ENCODE measurements around the gene MRPS22. TPM values are rescaled to one million over a fixed set of nuclear protein-coding genes. Genes with fewer than 3 reads are reported as not detected.
A peak's percentile ranks its signal among the peaks of the same experiment; 100 is the strongest.

The MRPS22 gene
- total and polyA plus RNA-seq, 9 of the 15 experiments (the other 6 are each of a cell fraction or from before 2014, with no cell fraction given), result 148 to 397 (median 229) TPM

- TF ChIP-seq FOXP4 (CRISPR knock-in tag; IDR thresholded peaks at IDR 0.05; ENCODE audit: borderline replicate concordance), result no peak
- peak in 1 of 2 experiments; percentile 56; a peak in 1 of 4 replicates for TF ChIP-seq ZNF639 (CRISPR knock-in tag; conservative IDR thresholded peaks at IDR 0.05 in 1 of 2, IDR thresholded peaks at IDR 0.05 in 1 of 2)
- TF ChIP-seq NFATC3 (IDR thresholded peaks at IDR 0.05), result no peak
- no peak for TF ChIP-seq CHD7 (IDR thresholded peaks at IDR 0.05; ENCODE audit: low read depth, low read length)
- TF ChIP-seq GMEB1 (CRISPR knock-in tag; IDR thresholded peaks at IDR 0.05), result no peak
- peak; percentile 10 to 35; a peak in 2 of 4 replicates for TF ChIP-seq FOXK2 (conservative IDR thresholded peaks at IDR 0.05 in 1 of 2, IDR thresholded peaks at IDR 0.05 in 1 of 2; ENCODE audit: low read depth in 2 of 2)
- peak; percentile 83 for TF ChIP-seq CREM (IDR thresholded peaks at IDR 0.05; ENCODE audit: low read depth)
- peak; percentile 33; the same call in 1 of the 2 replicates for TF ChIP-seq ETV5 (CRISPR knock-in tag; IDR thresholded peaks at IDR 0.05; ENCODE audit: low read depth)
Observed at GRCh38 chr3:139343895-139344856, at the start of gene MRPS22 (continued).
